PFSK-1 (cell line): ENCODE results near the gene RNF26.

ENCODE experiments used
- POLR2AphosphoS5 ChIP-seq: IDR thresholded peaks from 2 replicates; pipeline ENCODE4 v1.6.1; 2012; ENCODE audit warnings: low read depth, mild to moderate bottlenecking, control low read depth, low read length, moderate library complexity
- REST ChIP-seq, 2 experiments: IDR thresholded peaks; 2 replicates each; pipeline versions ENCODE4 v1.6.1 to v1.8.0; 2011 to 2012; ENCODE audit warnings: low read depth in 2 of 2, low read length in 2 of 2, control low read depth in 1 of 2, inconsistent platforms in 1 of 2, mild to moderate bottlenecking in 1 of 2, moderate library complexity in 1 of 2; ENCODE audit not compliant: insufficient read depth in 1 of 2
- TAF1 ChIP-seq: IDR thresholded peaks from 2 replicates; pipeline ENCODE4 v1.6.1; 2012; ENCODE audit warnings: low read length, control low read depth, borderline replicate concordance; ENCODE audit not compliant: insufficient read depth

GRCh38 chr11:119340335-119341221 is 6.3 kb downstream of the RNF26 start, which contains the start of gene C1QTNF5:
- TF ChIP-seq POLR2AphosphoS5 (no peak), REST (IDR thresholded peaks at IDR 0.05; ENCODE audit: insufficient read depth in 1 of 2, low read depth in 2 of 2, low read length in 2 of 2) (no peak), TAF1 (no peak)
